ENCODE data around the gene LRRC3C.

LRRC3C gene

DNA sequence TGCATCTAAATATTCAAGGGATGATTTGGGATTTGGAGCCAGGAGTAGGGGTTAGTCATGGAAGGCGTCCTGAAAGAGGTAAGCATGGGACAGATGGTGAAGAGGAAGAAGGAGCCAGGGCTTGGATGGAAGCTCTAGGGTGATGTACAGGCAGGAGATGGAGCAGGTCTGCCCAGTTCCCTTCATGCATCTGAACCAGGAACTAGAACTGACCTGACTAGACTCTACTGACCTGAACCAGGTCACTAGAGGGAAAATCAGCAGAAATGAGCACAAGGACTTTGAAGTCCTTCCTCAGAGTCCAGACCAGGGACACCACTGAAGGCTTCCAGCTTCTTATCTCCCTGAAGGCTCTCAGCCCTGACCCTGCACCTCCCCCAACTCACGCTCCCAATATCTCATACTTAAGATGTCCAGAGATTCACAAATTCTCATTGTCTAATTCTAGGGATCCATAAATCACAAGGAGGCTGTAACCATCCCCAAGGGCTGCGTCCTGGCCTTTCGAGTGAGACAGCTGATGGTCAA, 43.6 kb downstream of the LRRC3C start:
- DNase-seq (ENCODE audit: extremely low spot score): no peak
- ChIA-PET POLR2A (no interaction called here), CTCF (interaction anchor here (1.1 to 5.1 kb wide), 2 partner anchors 10 to 12 kb away, joined by 4 to 28 read pairs; partner anchors contain the start of gene PSMD3)
- TF ChIP-seq, protein P1, sequence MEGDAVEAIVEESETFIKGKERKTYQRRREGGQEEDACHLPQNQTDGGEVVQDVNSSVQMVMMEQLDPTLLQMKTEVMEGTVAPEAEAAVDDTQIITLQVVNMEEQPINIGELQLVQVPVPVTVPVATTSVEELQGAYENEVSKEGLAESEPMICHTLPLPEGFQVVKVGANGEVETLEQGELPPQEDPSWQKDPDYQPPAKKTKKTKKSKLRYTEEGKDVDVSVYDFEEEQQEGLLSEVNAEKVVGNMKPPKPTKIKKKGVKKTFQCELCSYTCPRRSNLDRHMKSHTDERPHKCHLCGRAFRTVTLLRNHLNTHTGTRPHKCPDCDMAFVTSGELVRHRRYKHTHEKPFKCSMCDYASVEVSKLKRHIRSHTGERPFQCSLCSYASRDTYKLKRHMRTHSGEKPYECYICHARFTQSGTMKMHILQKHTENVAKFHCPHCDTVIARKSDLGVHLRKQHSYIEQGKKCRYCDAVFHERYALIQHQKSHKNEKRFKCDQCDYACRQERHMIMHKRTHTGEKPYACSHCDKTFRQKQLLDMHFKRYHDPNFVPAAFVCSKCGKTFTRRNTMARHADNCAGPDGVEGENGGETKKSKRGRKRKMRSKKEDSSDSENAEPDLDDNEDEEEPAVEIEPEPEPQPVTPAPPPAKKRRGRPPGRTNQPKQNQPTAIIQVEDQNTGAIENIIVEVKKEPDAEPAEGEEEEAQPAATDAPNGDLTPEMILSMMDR (IDR thresholded peaks at IDR 0.05; ENCODE audit: control extremely low read depth, extremely low read depth, low read depth, missing control alignments): no peak

- no peak for DNase-seq (ENCODE audit: extremely low spot score)
- ChIA-PET CTCF (interaction anchor here (1.1 to 5.1 kb wide), 4 partner anchors 8 to 350 kb away, joined by 3 to 28 read pairs (median 4); partner anchors contain the start of gene PSMD3), POLR2A (no interaction called here)
- TF ChIP-seq, protein P1 (IDR thresholded peaks at IDR 0.05; ENCODE audit: control extremely low read depth, extremely low read depth, low read depth, missing control alignments): no peak
Observed at GRCh38 chr17:39972271-39972670, 44.7 kb downstream of the LRRC3C start.

- no peak for DNase-seq (ENCODE audit: extremely low spot score)
- ChIA-PET POLR2A (no interaction called here), CTCF (interaction anchor here (5.1 kb wide), 1 partner anchor 15 kb away, joined by 28 read pairs; no protein-coding TSS in a partner anchor)
- TF ChIP-seq, protein P1 (IDR thresholded peaks at IDR 0.05; ENCODE audit: control extremely low read depth, extremely low read depth, low read depth, missing control alignments): no peak
Observed at GRCh38 chr17:39973496-39973895, 46.0 kb downstream of the LRRC3C start.

GRCh38 chr17:39974433-39974832, 46.9 kb downstream of the LRRC3C start:
- ChIA-PET CTCF (interaction anchor here (1.2 to 5.1 kb wide), 2 partner anchors 9 to 16 kb away, joined by 4 to 28 read pairs; no protein-coding TSS in a partner anchor), POLR2A (no interaction called here)
- TF ChIP-seq, protein P1 (IDR thresholded peaks at IDR 0.05; ENCODE audit: control extremely low read depth, extremely low read depth, low read depth, missing control alignments): no peak
- no peak for DNase-seq (ENCODE audit: extremely low spot score)

- CTCF ChIA-PET: interaction anchor here (1.2 to 5.1 kb wide), 2 partner anchors 10 to 17 kb away, joined by 4 to 28 read pairs; no protein-coding TSS in a partner anchor
- no peak for DNase-seq (ENCODE audit: extremely low spot score)
- TF ChIP-seq, protein P1 (IDR thresholded peaks at IDR 0.05; ENCODE audit: control extremely low read depth, extremely low read depth, low read depth, missing control alignments): no peak
- POLR2A ChIA-PET: interaction anchor here (0.7 kb wide), 2 partner anchors 74 to 100 kb away, joined by 3 to 4 read pairs; no protein-coding TSS in a partner anchor
Observed at GRCh38 chr17:39975801-39976200, 48.3 kb downstream of the LRRC3C start.

- no peak for DNase-seq (ENCODE audit: extremely low spot score)
- CTCF ChIA-PET: interaction anchor here (1.0 to 3.8 kb wide), 13 partner anchors 11 to 358 kb away, joined by 3 to 42 read pairs (median 6); partner anchors contain the start of genes GSDMA, LRRC3C, MIEN1 and ORMDL3
- TF ChIP-seq, protein P1 (IDR thresholded peaks at IDR 0.05; ENCODE audit: control extremely low read depth, extremely low read depth, low read depth, missing control alignments): no peak
- POLR2A ChIA-PET: no interaction called here
Observed at GRCh38 chr17:39979016-39979670, 51.6 kb downstream of the LRRC3C start.

Data from GM10248 (cell line).